ENCODE results near the gene PCSK1N. TPM values are rescaled to one million over a fixed set of nuclear protein-coding genes. Genes with fewer than 3 reads are reported as not detected.

The PCSK1N gene
- polyA plus RNA-seq, 3 donors from 2014 or later, result 0.20 to 0.32 TPM; not detected in 1

Other genes with a start within 250 kb of the PCSK1N start
- 10 to 100 TPM; 67.1 to 78.1 (median 75.4) TPM for gene WDR13, start 238.1 kb downstream of the PCSK1N start, polyA plus RNA-seq
- gene WAS, start 151.8 kb downstream of the PCSK1N start, polyA plus RNA-seq, result 10 to 100 TPM; 15.2 to 43.0 (median 18.3) TPM
- gene SUV39H1, start 138.9 kb downstream of the PCSK1N start, polyA plus RNA-seq, result 10 to 100 TPM; 13.0 to 18.5 (median 16.4) TPM
- not detected for gene GLOD5, start 73.9 kb downstream of the PCSK1N start, polyA plus RNA-seq
- gene GATA1, start 49.0 kb downstream of the PCSK1N start, polyA plus RNA-seq, result under 1 TPM in 1 of 3 donors, not detected in 2; 0.28 TPM
- gene HDAC6, start 33.5 kb downstream of the PCSK1N start, polyA plus RNA-seq, result 10 to 100 TPM; 13.2 to 22.9 (median 13.5) TPM
- gene ERAS, start 9.1 kb downstream of the PCSK1N start, polyA plus RNA-seq, result not detected
- gene TIMM17B, start 62.2 kb upstream of the PCSK1N start, polyA plus RNA-seq, result 10 to 100 TPM; 76.0 to 88.2 (median 85.3) TPM
- 100 to 1,000 TPM in 2 of 3 donors, 10 to 100 TPM in 1; 92.6 to 118 (median 108) TPM for gene PQBP1, start 62.3 kb upstream of the PCSK1N start, polyA plus RNA-seq
- 10 to 100 TPM; 17.0 to 20.6 (median 20.2) TPM for gene SLC35A2, start 76.0 kb upstream of the PCSK1N start, polyA plus RNA-seq
- gene PIM2, start 83.4 kb upstream of the PCSK1N start, polyA plus RNA-seq, result 100 to 1,000 TPM in 2 of 3 donors, 10 to 100 TPM in 1; 86.0 to 158 (median 146) TPM
- 10 to 100 TPM; 25.2 to 35.5 (median 26.7) TPM for gene OTUD5, start 122.0 kb upstream of the PCSK1N start, polyA plus RNA-seq
- under 1 TPM in 1 of 3 donors, not detected in 2; 0.12 TPM for gene KCND1, start 136.2 kb upstream of the PCSK1N start, polyA plus RNA-seq
- gene GRIPAP1, start 166.7 kb upstream of the PCSK1N start, polyA plus RNA-seq, result 10 to 100 TPM in 1 of 3 donors, 1 to 10 TPM in 1, under 1 TPM in 1; 0.62 to 19.8 (median 7.7) TPM
- 1 to 10 TPM; 1.1 to 9.0 (median 4.2) TPM for gene TFE3, start 207.7 kb upstream of the PCSK1N start, polyA plus RNA-seq
- 1 to 10 TPM in 1 of 3 donors, under 1 TPM in 2; 0.49 to 1.3 (median 0.50) TPM for gene CCDC120, start 223.4 kb upstream of the PCSK1N start, polyA plus RNA-seq
- 10 to 100 TPM; 27.7 to 66.4 (median 36.3) TPM for gene PRAF2, start 238.4 kb upstream of the PCSK1N start, polyA plus RNA-seq
- gene WDR45, start 244.3 kb upstream of the PCSK1N start, polyA plus RNA-seq, result 100 to 1,000 TPM; 104 to 105 (median 104) TPM

Measured in immature natural killer cell (primary cell).